Activated CD4-positive, alpha-beta T cell treated with anti-CD3 and anti-CD28 coated beads, Interleukin-2, amount 10 ng/mL, durations not matched to agents 24 days and 14 days (primary cell): ENCODE measurements around the gene ST3GAL3. TPM values are rescaled to one million over a fixed set of nuclear protein-coding genes. Genes with fewer than 3 reads are reported as not detected.

Source experiments
- DNase-seq: peaks from one replicate; pipeline ENCODE4 v3.0.0; 2022
- H3K27ac Mint-ChIP-seq: one replicate; pipeline ENCODE4 v1.8.0; 2022; ENCODE audit warnings: mild to moderate bottlenecking, mixed read lengths
- H3K27me3 Mint-ChIP-seq: one replicate; pipeline ENCODE4 v1.8.0; 2022; ENCODE audit warnings: mixed read lengths
- H3K36me3 Mint-ChIP-seq: one replicate; pipeline ENCODE4 v1.8.0; 2022; ENCODE audit warnings: low read depth, mild to moderate bottlenecking, mixed read lengths
- H3K4me1 Mint-ChIP-seq: one replicate; pipeline ENCODE4 v1.8.0; 2021; ENCODE audit warnings: mixed read lengths
- H3K4me3 Mint-ChIP-seq: one replicate; pipeline ENCODE4 v1.8.0; 2022; ENCODE audit warnings: mild to moderate bottlenecking, moderate library complexity, mixed read lengths
- H3K9me3 Mint-ChIP-seq: one replicate; pipeline ENCODE4 v1.8.0; 2021; ENCODE audit warnings: mixed read lengths
- intact Hi-C: fragments of 100-400 bp; cut with micrococcal nuclease; formaldehyde crosslinking; loops from one replicate; pipeline ENCODE4 v1.15.1; 2023
- total RNA-seq: library from RNA; stranded (reverse); gene quantifications from 2 replicates; pipeline ENCODE4 v1.2.3, GENCODE V29; 2022

The ST3GAL3 gene
- total RNA-seq, 1 donor from 2014 or later, result 18.1 TPM

DNA sequence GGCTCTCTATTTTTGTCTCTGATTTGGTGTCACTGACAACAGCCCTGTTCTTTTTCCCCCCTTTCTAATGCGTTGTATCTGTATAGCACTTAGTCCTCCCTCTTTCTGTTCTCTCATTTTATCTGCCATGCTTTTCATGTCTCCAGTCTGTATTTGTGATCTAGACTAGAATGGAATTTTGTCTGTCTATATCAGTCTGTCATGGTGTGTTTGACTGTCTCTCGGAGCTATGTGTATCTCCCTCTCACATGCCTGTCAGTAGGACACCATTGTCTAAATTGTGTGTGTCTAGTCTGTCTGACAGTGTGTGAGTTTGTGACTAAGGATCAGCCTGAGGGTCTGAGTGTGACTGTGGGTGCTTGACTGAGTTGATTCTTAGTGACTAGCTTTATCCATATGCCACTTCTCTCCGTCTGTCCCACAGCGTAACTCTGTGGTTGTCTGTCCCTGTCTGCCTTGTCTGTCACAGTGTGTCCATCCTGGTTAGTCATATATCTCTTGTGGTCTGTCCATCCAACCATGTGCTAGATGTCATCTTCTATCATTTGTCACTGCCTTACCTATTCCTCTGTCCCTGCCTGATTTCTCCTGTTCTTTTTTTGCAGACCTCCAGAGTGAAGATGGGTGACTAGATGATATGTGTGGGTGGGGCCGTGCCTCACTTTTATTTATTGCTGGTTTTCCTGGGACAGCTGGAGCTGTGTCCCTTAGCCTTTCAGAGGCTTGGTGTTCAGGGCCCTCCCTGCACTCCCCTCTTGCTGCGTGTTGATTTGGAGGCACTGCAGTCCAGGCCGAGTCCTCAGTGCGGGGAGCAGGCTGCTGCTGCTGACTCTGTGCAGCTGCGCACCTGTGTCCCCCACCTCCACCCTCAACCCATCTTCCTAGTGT lies 270.3 kb downstream of the ST3GAL3 start:
- Mint-ChIP-seq H3K27ac (no peak overlapping the region), H3K4me3 (peak overlapping the region; percentile 91), H3K27me3 (no peaks in the 10 kb centered on the region), H3K36me3 (peaks cover 48% of the 10 kb centered on the region), H3K9me3 (no peaks in the 10 kb centered on the region), H3K4me1 (peaks cover 51% of the 10 kb centered on the region)
- no peak for DNase-seq
- intact Hi-C loops, result loop anchor here (10.0 kb wide), 1 partner anchor 613 kb away; the partner anchor contains the start of gene ELOVL1

DNA sequence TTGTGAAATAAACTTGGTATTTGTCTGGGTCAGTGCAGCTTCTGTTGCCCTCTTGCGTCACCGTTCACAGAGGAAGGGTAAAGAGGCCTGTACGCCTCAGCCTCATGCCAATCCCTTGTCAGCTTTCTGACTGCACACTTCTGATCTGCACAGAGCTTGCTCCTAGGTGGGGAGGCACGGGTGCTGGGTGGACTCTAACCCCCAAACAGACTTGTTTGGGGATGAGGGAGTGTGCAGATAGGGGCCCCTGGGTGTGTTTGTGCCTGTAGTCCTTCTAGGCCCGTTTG lies 270.9 kb downstream of the ST3GAL3 start:
- intact Hi-C loops, result loop anchor here (10.0 kb wide), 1 partner anchor 613 kb away; the partner anchor contains the start of gene ELOVL1
- H3K4me3 Mint-ChIP-seq, result peak overlapping the region; percentile 91
- no peaks in the 10 kb centered on the region for H3K27me3 Mint-ChIP-seq
- no peak overlapping the region for H3K27ac Mint-ChIP-seq
- no peaks in the 10 kb centered on the region for H3K9me3 Mint-ChIP-seq
- H3K36me3 Mint-ChIP-seq, result peaks cover 45% of the 10 kb centered on the region
- no peak for DNase-seq
- peaks cover 52% of the 10 kb centered on the region for H3K4me1 Mint-ChIP-seq

DNA sequence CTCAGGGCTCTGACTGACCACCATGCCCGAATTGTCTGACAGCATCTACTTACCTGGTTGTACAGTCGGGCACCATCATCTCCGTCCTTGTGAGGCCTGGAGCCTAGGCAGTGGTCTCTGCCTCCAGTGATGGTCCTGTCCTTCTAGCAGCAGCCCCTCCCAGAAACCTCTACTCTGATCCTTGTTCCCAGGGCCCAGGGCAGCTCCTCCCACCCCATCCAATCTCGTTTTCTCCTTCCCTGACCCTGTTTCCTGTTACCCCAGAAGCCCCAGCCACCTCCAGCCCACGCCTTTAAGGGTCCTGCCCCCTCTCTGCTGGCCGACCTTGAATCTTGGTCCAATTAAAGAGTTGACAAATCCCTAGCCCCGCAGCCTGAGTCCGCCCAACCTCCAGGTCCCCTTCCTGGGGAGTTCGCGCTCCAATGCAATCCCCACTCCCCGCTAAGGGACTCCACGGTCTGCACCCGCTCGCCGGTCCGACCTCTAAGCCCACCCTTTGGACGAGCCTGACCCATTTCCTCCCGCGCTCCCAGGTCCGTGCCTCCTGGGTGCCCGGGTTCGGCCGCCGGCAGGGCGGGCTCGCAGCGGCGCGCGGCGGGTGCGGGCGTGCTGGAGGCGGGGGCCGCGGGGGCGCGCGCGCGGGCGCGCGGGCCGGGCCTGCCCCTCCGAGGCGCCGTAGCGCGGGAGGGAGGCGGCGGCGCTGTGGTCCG lies 271.4 kb downstream of the ST3GAL3 start, which contains the start of gene B4GALT2:
Gene B4GALT2, plus strand, starts transcription at position 660 of the 710 bp plus-strand sequence. CDS start 1,951 bp downstream, outside the sequence.
- peak; percentile 86 for DNase-seq
- no peaks in the 10 kb centered on the region for H3K27me3 Mint-ChIP-seq
- intact Hi-C loops, result loop anchor here (10.0 kb wide), 1 partner anchor 614 kb away; the partner anchor contains the start of gene ELOVL1
- H3K36me3 Mint-ChIP-seq, result peaks cover 43% of the 10 kb centered on the region
- H3K4me3 Mint-ChIP-seq, result peak within 1 kb of the TSS; percentile 93
- H3K9me3 Mint-ChIP-seq, result no peaks in the 10 kb centered on the region
- peak within 1 kb of the TSS; percentile 90 for H3K27ac Mint-ChIP-seq
- H3K4me1 Mint-ChIP-seq, result peaks cover 47% of the 10 kb centered on the region

DNA sequence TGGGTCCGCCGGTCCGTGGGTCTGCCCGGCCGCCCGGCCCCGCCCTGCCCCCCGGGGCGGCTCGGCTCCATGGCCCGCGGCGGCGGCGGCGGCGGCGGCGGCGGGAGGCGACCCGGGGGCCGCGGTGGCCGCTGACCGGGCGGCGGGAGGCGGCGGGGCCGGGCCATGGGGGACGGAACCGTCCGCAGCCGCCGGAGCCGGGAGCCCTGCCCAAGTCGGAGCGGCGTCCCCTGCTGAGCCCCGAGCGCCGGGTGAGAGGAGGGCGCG lies 271.9 kb downstream of the ST3GAL3 start:
- H3K27me3 Mint-ChIP-seq, result no peaks in the 10 kb centered on the region
- peaks cover 42% of the 10 kb centered on the region for H3K4me1 Mint-ChIP-seq
- no peaks in the 10 kb centered on the region for H3K9me3 Mint-ChIP-seq
- H3K36me3 Mint-ChIP-seq, result peaks cover 41% of the 10 kb centered on the region
- no peak for DNase-seq
- intact Hi-C loops, result loop anchor here (10.0 kb wide), 1 partner anchor 614 kb away; the partner anchor contains the start of gene ELOVL1
- no peak overlapping the region for H3K27ac Mint-ChIP-seq
- no peak overlapping the region for H3K4me3 Mint-ChIP-seq

DNA sequence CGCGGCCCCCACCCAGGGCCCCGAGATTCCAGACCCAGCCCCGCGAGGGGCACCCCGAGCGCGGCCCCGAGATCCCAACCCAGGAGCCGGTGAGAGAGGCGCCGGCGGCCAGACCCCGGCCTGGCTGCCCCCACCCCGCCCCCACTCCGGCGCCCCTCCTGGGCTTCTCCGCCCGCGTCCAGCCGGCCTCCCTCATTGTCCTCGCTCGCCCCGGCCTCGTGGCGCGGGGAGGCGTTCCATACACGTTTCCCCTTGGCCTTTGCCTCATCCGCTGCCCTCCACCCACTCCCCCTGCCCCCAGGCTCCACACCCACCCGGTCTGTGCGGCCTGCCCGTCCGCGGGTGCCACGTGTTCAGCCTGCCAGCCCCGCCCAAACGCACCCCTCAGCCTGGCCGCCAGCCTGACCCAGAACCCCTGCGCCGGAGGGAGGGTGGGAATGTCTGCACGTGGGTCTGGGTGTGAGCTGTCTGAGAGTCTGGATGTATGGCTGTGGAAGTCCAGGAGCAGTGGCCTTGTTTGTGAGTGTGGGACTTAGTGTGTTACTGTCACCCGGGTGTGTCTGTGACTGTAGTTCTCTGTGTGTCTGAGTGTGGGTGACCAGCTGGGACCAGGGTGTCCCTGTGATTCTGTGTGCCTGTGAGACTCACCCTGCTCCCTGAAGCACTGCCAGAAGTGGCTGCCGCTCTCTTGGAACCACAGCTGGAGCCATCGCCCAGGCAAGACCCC lies 272.4 kb downstream of the ST3GAL3 start:
- H3K36me3 Mint-ChIP-seq, result peaks cover 43% of the 10 kb centered on the region
- intact Hi-C loops, result loop anchor here (10.0 kb wide), 1 partner anchor 615 kb away; the partner anchor contains the start of gene ELOVL1
- peak overlapping the region; percentile 90 for H3K27ac Mint-ChIP-seq

DNA sequence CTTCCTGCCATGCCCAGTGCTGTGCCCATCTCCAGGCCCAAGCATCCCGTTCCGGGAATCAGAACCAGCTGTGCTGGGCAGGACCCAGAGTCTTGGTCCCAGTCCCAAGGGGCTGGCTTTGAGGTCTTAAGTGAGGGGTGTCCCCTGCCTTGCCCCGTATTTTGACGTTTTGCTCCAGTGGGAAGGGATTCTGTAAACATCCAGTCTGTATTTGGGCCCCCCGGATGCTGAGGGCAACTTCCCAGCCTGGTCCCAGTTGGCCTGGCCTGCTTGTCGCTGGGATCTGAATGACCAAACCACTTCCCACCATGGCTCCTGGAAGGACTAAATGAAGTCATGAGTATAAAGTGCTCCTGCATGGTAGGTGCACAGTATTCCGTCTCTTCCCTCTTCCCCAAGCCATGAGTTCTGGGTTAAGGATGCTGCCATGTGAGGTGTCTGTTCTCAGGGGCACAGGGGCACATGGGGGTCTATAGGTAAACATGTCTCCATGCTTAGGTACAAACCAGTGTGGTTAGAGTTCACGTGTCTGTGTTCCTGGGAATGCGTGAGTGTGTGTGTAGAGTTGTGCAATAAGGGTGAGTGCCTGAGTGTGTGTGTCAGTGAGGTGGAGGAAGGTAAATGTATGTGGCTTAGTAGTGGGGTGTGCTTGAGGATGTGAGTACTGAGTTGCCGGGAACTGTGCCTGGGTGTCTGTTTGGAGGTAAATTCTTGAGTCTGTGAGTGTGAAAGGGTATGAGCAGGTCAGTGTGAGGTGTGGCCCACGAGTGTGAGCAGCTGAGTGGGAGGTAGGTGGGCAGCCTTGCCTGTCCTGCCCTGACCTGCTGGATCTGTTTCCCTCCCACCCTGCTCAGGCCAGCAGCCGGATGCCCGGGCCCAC lies 273.2 kb downstream of the ST3GAL3 start:
- H3K4me1 Mint-ChIP-seq, result peaks cover 40% of the 10 kb centered on the region
- DNase-seq, result no peak
- H3K27ac Mint-ChIP-seq, result peak overlapping the region; percentile 90
- peak overlapping the region; percentile 93 for H3K4me3 Mint-ChIP-seq
- H3K27me3 Mint-ChIP-seq, result no peaks in the 10 kb centered on the region
- H3K36me3 Mint-ChIP-seq, result peaks cover 44% of the 10 kb centered on the region
- intact Hi-C loops, result no loop called here
- no peaks in the 10 kb centered on the region for H3K9me3 Mint-ChIP-seq

More for the DNA sequence above, 272.4 kb downstream of the ST3GAL3 start:
- Mint-ChIP-seq H3K4me1 (peaks cover 40% of the 10 kb centered on the region), H3K27me3 (no peaks in the 10 kb centered on the region), H3K9me3 (no peaks in the 10 kb centered on the region), H3K4me3 (peak overlapping the region; percentile 93)
- peak; percentile 78 for DNase-seq

Other genes starting within 250 kb of the ST3GAL3 start
- 2.1 and 2.7 TPM in 2 replicates for gene PTPRF, start 176.7 kb upstream of the ST3GAL3 start, total RNA-seq
- 25.3 and 27.0 TPM in 2 replicates for gene KDM4A, start 57.4 kb upstream of the ST3GAL3 start, total RNA-seq
- gene ARTN, start 226.3 kb downstream of the ST3GAL3 start, total RNA-seq, result 0.43 TPM in 1 of 2 replicates, not detected in the other
- 26.3 and 26.6 TPM in 2 replicates for gene IPO13, start 239.4 kb downstream of the ST3GAL3 start, total RNA-seq